Natural killer cell (primary cell): ENCODE results near the gene DNAH11. TPM values are rescaled to one million over a fixed set of nuclear protein-coding genes. Genes with fewer than 3 reads are reported as not detected.

Source experiments
- ATAC-seq, 3 donors: fragments of 150-1000 bp in 2 of 3; fragments of 200-7000 bp in 1 of 3; cut with Tn5 transposase; 1 replicate in 1 of 3; 2 replicates in 2 of 3; pipeline ENCODE4 v1.10.0; 2021; ENCODE audit warnings: mild to moderate bottlenecking in 2 of 3, moderate library complexity in 2 of 3
- DNase-seq, 2 donors: peaks; one replicate each; pipeline versions ENCODE4 v3.0.0 to v3.0.0-alpha.2; 2013 to 2021; ENCODE audit warnings: mixed read lengths in 1 of 2
- H3K27ac ChIP-seq: one replicate; pipeline ENCODE4 v1.5.1; 2013; ENCODE audit warnings: mild to moderate bottlenecking, low read length
- H3K27me3 ChIP-seq: one replicate; pipeline ENCODE4 v1.6.1; 2013; ENCODE audit warnings: low read length; ENCODE audit not compliant: control insufficient read depth, insufficient read depth
- H3K36me3 ChIP-seq: one replicate; pipeline ENCODE4 v1.6.1; 2013; ENCODE audit warnings: low read length; ENCODE audit not compliant: control insufficient read depth, insufficient read depth
- H3K4me1 ChIP-seq: one replicate; pipeline ENCODE4 v1.6.1; 2013; ENCODE audit warnings: low read length; ENCODE audit not compliant: control insufficient read depth, insufficient read depth
- H3K4me3 ChIP-seq: one replicate; pipeline ENCODE4 v1.5.1; 2013; ENCODE audit warnings: low read length
- H3K9me3 ChIP-seq: one replicate; pipeline ENCODE4 v1.6.1; 2013; ENCODE audit warnings: low read length; ENCODE audit not compliant: control insufficient read depth, insufficient read depth
- H3K27ac Mint-ChIP-seq, 2 donors: one replicate each; pipeline ENCODE4 v1.8.0; 2022; ENCODE audit warnings: mild to moderate bottlenecking in 2 of 2, mixed read lengths in 2 of 2, moderate library complexity in 1 of 2
- H3K27me3 Mint-ChIP-seq, 2 donors: one replicate each; pipeline ENCODE4 v1.8.0; 2022; ENCODE audit warnings: low read depth in 2 of 2, mixed read lengths in 2 of 2
- H3K36me3 Mint-ChIP-seq: one replicate; pipeline ENCODE4 v1.8.0; 2022; ENCODE audit warnings: mixed read lengths
- H3K4me1 Mint-ChIP-seq, 2 donors: one replicate each; pipeline ENCODE4 v1.8.0; 2022; ENCODE audit warnings: mixed read lengths in 2 of 2
- H3K4me3 Mint-ChIP-seq: one replicate; pipeline ENCODE4 v1.8.0; 2022; ENCODE audit warnings: mild to moderate bottlenecking, moderate library complexity, mixed read lengths
- H3K9me3 Mint-ChIP-seq, 2 donors: one replicate each; pipeline ENCODE4 v1.8.0; 2022; ENCODE audit warnings: mixed read lengths in 2 of 2
- CTCF ChIP-seq: fragments of 200-600 bp; IDR thresholded peaks from one replicate; pipeline ENCODE4 v1.8.0; 2022; ENCODE audit warnings: antibody characterized with exemption
- WGBS: methylation state at CpG from one replicate; pipeline ENCODE4 v1.1.7; 2013; ENCODE audit warnings: missing lambda C conversion rate; ENCODE audit not compliant: insufficient coverage; 5-methylcytosine and 5-hydroxymethylcytosine counted together
- intact Hi-C: fragments of 100-400 bp; cut with micrococcal nuclease; formaldehyde crosslinking; loops from one replicate; pipeline ENCODE4 v1.14.2; 2022
- total RNA-seq, 4 donors: library from RNA; stranded (reverse); fragments of 120-200 nt in 1 of 4; gene quantifications; one replicate each; pipeline versions ENCODE4 v1.2.3 to v1.2.4, GENCODE V29; 2013 to 2022

Gene DNAH11
- total RNA-seq, 3 donors from 2014 or later (not counting 1 experiment from before 2014, with no cell fraction given), result 0.09 to 0.48 (median 0.39) TPM

GRCh38 chr7:21918216-21918615 is 375.4 kb downstream of the DNAH11 start:
- H3K9me3 ChIP-seq, result no peaks in the 10 kb centered on the region
- H3K27ac ChIP-seq, result no peak overlapping the region
- H3K36me3 ChIP-seq, result no peaks in the 10 kb centered on the region
- Mint-ChIP-seq H3K4me3 (no peak overlapping the region), H3K27ac (no peak overlapping the region), H3K36me3 (no peaks in the 10 kb centered on the region), H3K9me3 (no peaks in the 10 kb centered on the region), H3K27me3 (no peaks in the 10 kb centered on the region), H3K4me1 (no peaks in the 10 kb centered on the region)
- H3K27me3 ChIP-seq, result no peaks in the 10 kb centered on the region
- DNase-seq (no peak), ATAC-seq (no peak)
- H3K4me3 ChIP-seq, result no peak overlapping the region
- intact Hi-C loops, result no loop called here
- WGBS, result 100% methylated on average over 2 of the region's 2 CpGs
- no peak for TF ChIP-seq CTCF
- H3K4me1 ChIP-seq, result no peaks in the 10 kb centered on the region

GRCh38 chr7:21920936-21921335 is 378.1 kb downstream of the DNAH11 start:
- WGBS, result 55% methylated on average over 3 of the region's 3 CpGs

GRCh38 chr7:21922605-21923004 is 379.8 kb downstream of the DNAH11 start:
- 94% methylated on average over 4 of the region's 5 CpGs for WGBS
- H3K27me3 ChIP-seq, result no peaks in the 10 kb centered on the region
- no peak for TF ChIP-seq CTCF
- no peak overlapping the region for H3K4me3 ChIP-seq
- no peaks in the 10 kb centered on the region for H3K27me3 Mint-ChIP-seq
- no peaks in the 10 kb centered on the region for H3K9me3 Mint-ChIP-seq
- H3K27ac ChIP-seq, result no peak overlapping the region
- no peak overlapping the region for H3K4me3 Mint-ChIP-seq
- no peak overlapping the region for H3K27ac Mint-ChIP-seq
- H3K4me1 ChIP-seq, result no peaks in the 10 kb centered on the region
- intact Hi-C loops, result no loop called here
- DNase-seq (no peak), ATAC-seq (no peak)
- H3K36me3 Mint-ChIP-seq, result no peaks in the 10 kb centered on the region
- no peaks in the 10 kb centered on the region for H3K36me3 ChIP-seq
- H3K4me1 Mint-ChIP-seq, result no peaks in the 10 kb centered on the region
- H3K9me3 ChIP-seq, result no peaks in the 10 kb centered on the region

More at GRCh38 chr7:21920936-21921335, 378.1 kb downstream of the DNAH11 start:
- TF ChIP-seq CTCF, result no peak
- intact Hi-C loops, result no loop called here
- no peaks in the 10 kb centered on the region for H3K9me3 Mint-ChIP-seq
- H3K27me3 ChIP-seq, result no peaks in the 10 kb centered on the region
- no peak overlapping the region for H3K27ac ChIP-seq
- no peaks in the 10 kb centered on the region for H3K27me3 Mint-ChIP-seq
- no peak overlapping the region for H3K4me3 Mint-ChIP-seq
- no peak overlapping the region for H3K4me3 ChIP-seq
- no peak for ATAC-seq
- no peaks in the 10 kb centered on the region for H3K36me3 ChIP-seq
- DNase-seq, result no peak
- H3K4me1 Mint-ChIP-seq, result no peaks in the 10 kb centered on the region
- no peaks in the 10 kb centered on the region for H3K9me3 ChIP-seq
- H3K36me3 Mint-ChIP-seq, result no peaks in the 10 kb centered on the region
- no peaks in the 10 kb centered on the region for H3K4me1 ChIP-seq
- no peak overlapping the region for H3K27ac Mint-ChIP-seq

GRCh38 chr7:21923658-21924057 is 380.8 kb downstream of the DNAH11 start:
- TF ChIP-seq CTCF, result no peak
- H3K27me3 ChIP-seq, result no peaks in the 10 kb centered on the region
- no peaks in the 10 kb centered on the region for H3K36me3 Mint-ChIP-seq
- H3K4me1 ChIP-seq, result no peaks in the 10 kb centered on the region
- H3K27ac Mint-ChIP-seq, result no peak overlapping the region
- no peak overlapping the region for H3K4me3 Mint-ChIP-seq
- WGBS, result 67% methylated on average over 1 of the region's 2 CpGs
- intact Hi-C loops, result no loop called here
- peaks cover 0 to 4% of the 10 kb centered on the region in 2 donors for H3K4me1 Mint-ChIP-seq
- peaks cover 0 to 2% of the 10 kb centered on the region in 2 donors for H3K9me3 Mint-ChIP-seq
- no peak for DNase-seq
- H3K4me3 ChIP-seq, result no peak overlapping the region
- no peak for ATAC-seq
- H3K27ac ChIP-seq, result no peak overlapping the region
- no peaks in the 10 kb centered on the region for H3K9me3 ChIP-seq
- H3K36me3 ChIP-seq, result no peaks in the 10 kb centered on the region
- no peaks in the 10 kb centered on the region for H3K27me3 Mint-ChIP-seq
